NOMO-1 (cell line): ENCODE measurements around the gene CRB1.

Experiments used
- DNase-seq, 2 experiments: peaks; one replicate each; lab custom pipeline; 2025; ENCODE audit not compliant: unreplicated experiment in 2 of 2; lab: John Stamatoyannopoulos, UW

CRB1 gene

GRCh38 chr1:197342044-197342565, 74.1 kb downstream of the CRB1 start:
- no peak for DNase-seq

GRCh38 chr1:197342669-197343068, 74.6 kb downstream of the CRB1 start:
- DNase-seq = no peak

- DNase-seq = peak in 1 of 2 experiments; percentile 24
Measured at GRCh38 chr1:197343663-197344273, 75.7 kb downstream of the CRB1 start.

GRCh38 chr1:197351821-197352440, 83.9 kb downstream of the CRB1 start:
- DNase-seq = no peak

GRCh38 chr1:197355248-197355995, 87.4 kb downstream of the CRB1 start:
- DNase-seq = no peak

- peak in 1 of 2 experiments; percentile 18 for DNase-seq
Measured at GRCh38 chr1:197356723-197357533, 88.9 kb downstream of the CRB1 start.

GRCh38 chr1:197358959-197359358, 90.9 kb downstream of the CRB1 start:
- DNase-seq = no peak

- no peak for DNase-seq
Measured at GRCh38 chr1:197360068-197360467, 92.0 kb downstream of the CRB1 start.

- DNase-seq = no peak
Measured at GRCh38 chr1:197362871-197363270, 94.8 kb downstream of the CRB1 start.

GRCh38 chr1:197363855-197364254, 95.8 kb downstream of the CRB1 start:
- DNase-seq = no peak

- DNase-seq = no peak
Measured at GRCh38 chr1:197366996-197367395, 98.9 kb downstream of the CRB1 start.

- no peak for DNase-seq
Measured at GRCh38 chr1:197367627-197368026, 99.6 kb downstream of the CRB1 start.

- no peak for DNase-seq
Measured at GRCh38 chr1:197374428-197374827, 106.4 kb downstream of the CRB1 start.

- no peak for DNase-seq
Measured at GRCh38 chr1:197384471-197384870, 116.4 kb downstream of the CRB1 start.

GRCh38 chr1:197388801-197389200, 120.7 kb downstream of the CRB1 start:
- no peak for DNase-seq

GRCh38 chr1:197390856-197391255, 122.8 kb downstream of the CRB1 start:
- DNase-seq = no peak

- DNase-seq = peak; percentile 19 to 21
Measured at GRCh38 chr1:197391303-197392226, 123.5 kb downstream of the CRB1 start.

GRCh38 chr1:197392541-197392940, 124.5 kb downstream of the CRB1 start:
- DNase-seq = no peak

GRCh38 chr1:197393105-197393504, 125.1 kb downstream of the CRB1 start:
- no peak for DNase-seq

GRCh38 chr1:197393772-197394171, 125.7 kb downstream of the CRB1 start:
- DNase-seq = peak in 1 of 2 experiments; percentile 4
